ENCODE measurements around the gene AKT1S1.

AKT1S1 gene

DNA sequence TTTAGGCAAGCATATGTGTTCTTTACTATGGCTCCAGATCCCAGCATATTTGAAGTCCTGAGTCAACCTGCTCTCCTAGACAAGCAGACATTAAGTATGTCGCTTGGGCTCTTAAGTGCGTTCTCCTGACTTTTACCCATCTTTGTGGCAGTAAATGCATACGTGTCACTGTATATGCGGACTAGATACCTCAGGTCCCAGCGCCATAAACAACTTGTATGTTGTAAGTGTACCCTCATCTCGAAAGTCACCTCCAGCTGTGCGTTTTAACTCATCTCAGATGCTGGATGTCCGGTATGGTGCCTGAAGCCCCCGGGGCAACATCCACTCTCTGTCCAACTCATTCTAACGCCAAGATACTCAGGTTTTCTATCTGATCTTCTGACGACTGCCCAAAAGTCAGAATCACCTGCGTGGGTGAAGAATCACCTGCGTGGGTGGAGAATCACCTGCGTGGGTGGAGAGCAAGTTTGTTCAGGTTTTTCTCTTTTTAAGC is 24.5 kb downstream of the AKT1S1 start:
- DNase-seq = no peak

DNA sequence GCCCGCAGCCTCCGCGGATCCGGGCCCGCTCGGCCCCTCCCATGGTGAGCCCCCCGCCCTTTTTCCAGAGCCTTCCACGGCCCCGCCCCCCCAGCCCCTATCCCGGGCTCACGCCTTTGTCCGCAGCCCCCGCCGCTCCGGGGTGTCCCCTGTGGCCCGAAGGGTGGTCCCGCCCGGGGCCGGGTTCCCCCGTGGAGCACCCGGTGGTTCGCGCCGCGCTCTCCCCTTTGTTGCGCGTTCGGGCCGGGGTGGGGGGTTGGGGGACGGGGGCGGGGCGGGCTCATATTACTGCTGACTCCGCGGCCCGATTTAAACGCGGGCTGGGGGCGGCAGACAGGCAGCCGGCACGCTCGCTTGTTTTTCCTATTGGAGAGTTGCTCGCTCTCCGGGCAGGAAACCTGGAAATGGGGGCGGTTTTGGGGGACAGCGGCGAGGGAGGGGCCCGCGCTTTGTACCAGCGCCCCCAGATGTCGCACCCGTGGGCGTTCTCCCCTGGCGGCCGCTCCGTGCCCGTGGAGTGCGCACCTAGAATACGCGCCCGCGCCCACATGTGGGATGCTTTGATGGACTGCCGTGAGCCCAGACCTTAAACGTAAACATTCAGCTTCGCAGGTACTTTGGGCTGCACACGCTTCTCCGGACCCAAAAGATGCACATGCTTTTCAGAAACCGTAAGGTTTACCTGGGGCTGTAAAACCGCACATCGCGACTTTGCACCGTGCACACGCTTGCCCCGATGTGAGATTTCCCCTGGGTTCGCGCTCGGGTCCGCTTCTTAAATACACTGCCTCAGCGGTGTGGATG is 25.5 kb downstream of the AKT1S1 start:
- peak; percentile 27 for DNase-seq

DNA sequence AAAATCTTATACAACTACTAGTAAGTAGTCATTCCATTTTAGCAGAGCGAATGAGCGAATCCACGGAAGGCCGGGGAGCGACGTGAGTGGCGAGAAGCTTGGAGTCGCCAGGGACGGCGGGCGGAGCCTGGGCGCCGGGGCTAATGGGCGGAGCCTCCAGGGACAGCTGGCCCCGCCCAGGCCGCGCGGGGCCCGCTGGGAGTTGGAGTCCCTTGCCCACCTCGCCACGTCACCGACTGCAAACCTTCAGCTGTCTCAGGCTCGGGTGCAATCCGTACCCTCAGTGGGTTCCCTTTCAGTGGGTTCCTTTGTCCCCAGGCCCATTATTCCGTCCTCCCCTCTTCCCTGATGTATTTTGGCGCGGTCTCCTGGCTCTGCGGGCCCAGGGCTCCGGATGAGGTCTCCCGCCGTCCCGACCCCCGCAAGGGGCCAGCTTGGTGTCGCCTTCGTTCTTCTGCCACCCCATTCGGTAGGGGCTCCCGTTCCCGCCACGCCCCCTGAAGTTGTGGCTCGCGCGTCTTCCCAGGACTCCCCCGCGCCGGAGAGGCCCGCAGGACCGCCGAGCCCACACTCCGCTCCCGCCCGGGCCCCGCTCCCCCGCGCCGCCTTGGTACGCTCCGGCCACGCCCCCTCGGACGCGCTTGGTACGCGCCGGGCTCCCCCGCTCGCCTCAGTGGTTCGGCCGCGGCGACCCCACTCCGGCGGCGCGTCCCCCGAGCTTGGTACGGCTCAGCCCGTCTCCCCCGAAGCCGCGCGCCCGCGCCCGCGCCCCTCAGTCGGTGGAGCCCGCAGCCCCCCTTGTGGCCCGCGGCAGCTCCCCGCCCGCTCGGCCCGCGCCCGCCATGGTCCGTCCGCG is 26.4 kb downstream of the AKT1S1 start, which contains the start of gene PTOV1:
TSS of gene PTOV1 (plus strand) at position 673 of the 856 bp plus-strand sequence.
- DNase-seq = peak; percentile 85

- DNase-seq = no peak
These were observed 27.0 kb downstream of the AKT1S1 start for GRCh38 chr19:49850221-49850486.

- DNase-seq = no peak
These were observed 27.5 kb downstream of the AKT1S1 start for GRCh38 chr19:49849433-49850220.

DNA sequence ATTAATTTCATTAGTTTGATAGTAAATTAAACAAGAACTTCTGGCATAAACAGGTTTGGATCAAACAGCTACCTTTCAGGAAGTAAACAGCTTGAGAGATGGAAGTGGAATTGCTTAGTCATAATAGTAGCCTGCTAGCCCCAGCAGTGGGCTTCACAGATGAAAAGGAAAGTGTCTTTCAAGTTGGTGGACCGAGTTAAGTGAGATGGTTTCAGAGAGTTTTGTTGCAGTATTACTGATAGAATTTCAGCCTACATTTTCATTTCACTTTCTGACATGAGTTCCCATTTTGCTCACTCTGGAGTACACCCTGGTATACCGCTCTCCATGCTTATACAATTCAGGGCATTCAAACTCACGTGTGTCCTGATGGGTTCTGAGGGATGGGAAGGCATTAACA is 28.2 kb downstream of the AKT1S1 start:
- DNase-seq = no peak

- peak; percentile 66 for DNase-seq
These were observed 29.1 kb downstream of the AKT1S1 start for GRCh38 chr19:49847731-49848696.

DNA sequence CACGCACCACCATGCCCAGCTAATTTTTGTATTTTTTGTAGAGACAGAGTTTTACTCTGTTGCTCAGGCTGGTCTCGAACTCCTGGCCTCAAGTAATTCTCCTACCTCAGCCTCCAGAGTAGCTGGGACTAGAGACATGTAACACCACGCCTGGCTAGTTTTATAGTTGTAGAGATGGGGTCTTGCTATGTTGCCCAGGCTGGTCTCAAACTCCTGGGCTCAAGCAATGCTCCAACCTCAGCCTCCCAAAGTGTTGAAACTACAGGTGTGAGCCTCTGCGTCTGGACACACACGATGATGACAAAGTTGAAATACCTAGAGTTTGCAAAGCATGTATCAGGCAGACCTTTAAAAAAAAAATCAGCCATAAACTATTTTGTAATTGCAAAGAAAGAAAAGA is 30.7 kb downstream of the AKT1S1 start:
- DNase-seq = no peak

GRCh38 chr19:49845414-49845813 is 31.7 kb downstream of the AKT1S1 start:
- DNase-seq = no peak

- DNase-seq = no peak
These were observed 32.7 kb downstream of the AKT1S1 start for GRCh38 chr19:49844138-49845095.

- DNase-seq = no peak
These were observed 33.9 kb downstream of the AKT1S1 start for GRCh38 chr19:49843265-49843664.

GRCh38 chr19:49840736-49841249 is 36.4 kb downstream of the AKT1S1 start:
- DNase-seq = no peak

DNA sequence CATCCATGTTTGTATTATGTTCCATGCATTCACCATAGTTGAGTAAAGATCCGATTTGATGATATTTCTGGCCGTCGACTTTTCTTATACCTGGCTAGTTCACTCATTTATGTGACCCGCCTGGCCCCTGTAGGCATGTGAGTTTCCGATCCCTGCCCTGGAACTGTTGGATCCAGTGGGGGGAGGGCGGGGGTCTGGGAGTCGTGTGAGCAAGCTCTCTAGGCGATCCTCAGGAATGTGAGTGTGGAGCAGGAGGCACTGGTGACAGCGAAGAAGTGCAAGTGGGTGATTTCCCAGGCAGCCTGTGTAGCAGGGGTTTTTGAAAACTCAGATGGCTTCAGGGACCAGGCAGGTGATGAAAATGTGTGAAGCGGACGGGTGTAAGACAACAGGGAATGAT is 36.8 kb downstream of the AKT1S1 start:
- no peak for DNase-seq

DNA sequence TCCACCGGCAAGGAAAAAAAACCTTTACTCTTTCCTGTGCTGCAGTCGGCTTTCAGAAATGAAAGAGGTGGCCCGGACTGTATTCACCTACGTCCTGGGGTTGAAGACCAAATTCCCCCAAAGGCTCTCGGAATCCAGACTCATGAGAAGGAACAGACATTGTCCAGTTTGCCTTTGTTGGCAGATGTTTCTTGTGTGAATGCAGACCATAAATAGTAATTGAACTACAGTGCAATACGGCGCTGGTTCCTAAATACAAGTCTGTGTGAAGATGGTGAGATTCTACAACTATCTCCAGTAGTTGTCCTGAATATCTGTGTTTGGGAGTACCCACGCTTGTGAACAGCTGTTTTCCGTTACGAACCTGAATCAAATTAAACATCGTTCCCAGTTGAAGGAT is 37.4 kb downstream of the AKT1S1 start:
- DNase-seq = no peak

DNA sequence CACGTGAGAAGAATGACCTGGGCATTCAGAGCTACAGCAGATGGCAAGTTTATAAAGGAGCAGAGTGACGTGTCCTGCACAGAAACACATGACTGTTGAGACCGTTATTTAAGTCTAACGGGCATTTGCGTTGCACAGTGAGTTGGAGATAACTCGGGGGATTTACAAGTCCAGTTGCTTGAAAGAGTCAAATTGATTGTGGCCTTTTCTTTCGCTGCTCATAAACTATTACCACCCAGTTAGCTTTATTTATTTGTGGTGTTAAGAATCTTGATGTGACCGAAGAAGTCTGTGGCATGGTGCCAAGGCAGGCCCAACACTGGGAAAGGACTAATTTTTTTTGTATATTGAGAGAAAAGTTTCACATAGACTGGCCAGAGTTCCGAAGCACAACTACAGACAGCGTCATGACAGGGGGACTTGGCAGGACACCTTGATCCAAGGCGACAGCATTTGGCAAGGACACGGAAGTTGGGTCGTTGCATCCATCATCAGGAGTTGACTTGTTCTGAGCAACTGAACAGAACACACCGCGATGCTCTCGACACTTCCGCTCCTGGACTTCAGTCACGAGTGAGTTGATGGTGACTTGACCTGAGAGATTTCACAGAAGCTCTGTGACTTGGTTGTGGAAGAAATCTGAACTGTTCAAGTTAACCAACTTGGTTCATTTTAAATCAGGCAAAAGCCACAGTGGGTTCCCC is 38.1 kb downstream of the AKT1S1 start:
- no peak for DNase-seq

DNA sequence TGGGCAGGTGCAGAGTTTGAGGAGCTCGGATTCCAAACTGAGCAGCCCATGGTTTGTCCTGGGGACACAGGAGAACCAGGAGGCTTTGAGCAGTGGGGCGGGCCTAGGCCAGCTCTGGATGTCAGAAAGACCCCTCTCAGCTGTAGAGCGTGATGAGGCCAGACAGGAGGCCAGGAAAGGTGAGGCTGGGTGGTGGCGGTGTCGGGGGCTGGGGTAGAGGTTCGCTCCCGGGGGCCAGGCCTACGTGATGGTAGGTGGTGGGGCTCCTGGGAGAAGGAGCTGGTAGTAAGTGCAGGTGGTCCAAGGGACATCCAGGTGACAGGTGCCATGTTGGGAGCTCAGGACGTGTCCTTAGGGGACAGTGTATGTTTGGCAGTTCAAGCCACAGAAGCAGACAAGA is 39.7 kb downstream of the AKT1S1 start:
- no peak for DNase-seq

GRCh38 chr19:49837009-49837310 is 40.2 kb downstream of the AKT1S1 start:
- DNase-seq = no peak

- no peak for DNase-seq
These were observed 40.8 kb downstream of the AKT1S1 start for GRCh38 chr19:49836176-49837008.

- no peak for DNase-seq
These were observed 41.6 kb downstream of the AKT1S1 start for GRCh38 chr19:49835562-49835961.
